ENCODE measurements around the gene ACSF3. TPM values are rescaled to one million over a fixed set of nuclear protein-coding genes. Genes with fewer than 3 reads are reported as not detected.

Gene ACSF3
- total RNA-seq, 4 donors from 2014 or later, result 29.9 to 48.0 (median 40.3) TPM

DNA sequence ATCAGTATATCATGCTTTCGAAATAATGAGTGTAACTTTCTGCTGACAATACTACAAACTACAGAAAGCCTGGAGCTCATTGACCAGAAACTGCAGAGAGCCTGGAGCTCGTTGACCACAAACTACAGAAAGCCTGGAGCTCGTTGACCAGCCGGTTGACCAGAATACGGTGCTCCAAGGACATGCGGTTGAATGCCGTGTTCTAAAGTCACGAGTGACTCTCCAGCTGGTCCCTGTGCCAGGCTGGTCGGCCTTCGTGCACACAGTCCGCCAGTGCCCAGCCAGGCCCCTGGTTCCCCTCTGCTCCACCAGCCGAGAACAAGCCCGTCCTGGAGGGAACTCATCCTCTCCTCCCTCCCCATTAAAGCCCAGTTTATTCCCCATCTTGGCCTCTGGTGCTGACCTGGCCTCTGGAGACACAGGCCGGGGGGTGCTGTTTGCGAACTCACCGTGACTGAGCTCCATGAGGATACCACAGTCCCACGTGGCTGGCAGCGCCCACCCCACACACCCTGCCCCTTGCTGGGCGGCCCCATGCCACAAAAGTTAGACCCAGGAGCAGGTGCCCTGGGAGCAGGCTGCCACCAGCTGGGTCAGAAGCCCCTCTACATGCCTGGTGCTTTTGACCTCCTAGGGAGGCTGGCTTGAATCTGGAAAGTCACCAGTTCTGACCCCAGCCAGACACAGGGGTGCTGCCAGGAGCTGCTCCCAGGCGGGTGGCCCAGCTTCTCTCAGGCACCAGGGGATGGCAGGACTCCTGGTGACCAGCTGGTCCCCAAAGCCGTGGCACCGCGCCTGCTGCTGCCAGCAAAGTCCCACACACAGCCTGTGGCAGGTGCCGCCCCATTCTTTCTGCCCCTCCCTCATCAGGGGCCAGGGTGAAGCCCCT, 62.4 kb downstream of the ACSF3 start:
- H3K9me3 ChIP-seq, result no peaks in the 10 kb centered on the region
- TF ChIP-seq, protein P1, sequence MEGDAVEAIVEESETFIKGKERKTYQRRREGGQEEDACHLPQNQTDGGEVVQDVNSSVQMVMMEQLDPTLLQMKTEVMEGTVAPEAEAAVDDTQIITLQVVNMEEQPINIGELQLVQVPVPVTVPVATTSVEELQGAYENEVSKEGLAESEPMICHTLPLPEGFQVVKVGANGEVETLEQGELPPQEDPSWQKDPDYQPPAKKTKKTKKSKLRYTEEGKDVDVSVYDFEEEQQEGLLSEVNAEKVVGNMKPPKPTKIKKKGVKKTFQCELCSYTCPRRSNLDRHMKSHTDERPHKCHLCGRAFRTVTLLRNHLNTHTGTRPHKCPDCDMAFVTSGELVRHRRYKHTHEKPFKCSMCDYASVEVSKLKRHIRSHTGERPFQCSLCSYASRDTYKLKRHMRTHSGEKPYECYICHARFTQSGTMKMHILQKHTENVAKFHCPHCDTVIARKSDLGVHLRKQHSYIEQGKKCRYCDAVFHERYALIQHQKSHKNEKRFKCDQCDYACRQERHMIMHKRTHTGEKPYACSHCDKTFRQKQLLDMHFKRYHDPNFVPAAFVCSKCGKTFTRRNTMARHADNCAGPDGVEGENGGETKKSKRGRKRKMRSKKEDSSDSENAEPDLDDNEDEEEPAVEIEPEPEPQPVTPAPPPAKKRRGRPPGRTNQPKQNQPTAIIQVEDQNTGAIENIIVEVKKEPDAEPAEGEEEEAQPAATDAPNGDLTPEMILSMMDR (IDR thresholded peaks at IDR 0.05), result no peak
- no peak for TF ChIP-seq EP300 (IDR thresholded peaks at IDR 0.05)
- no peak for DNase-seq (ENCODE audit: low spot score in 2 of 2)
- peak overlapping the region in 3 of 4 donors; percentile 41 to 81 (median 65) for H3K27ac ChIP-seq
- peaks cover 0 to 35% (median 16%) of the 10 kb centered on the region in 4 donors for H3K4me1 ChIP-seq
- H3K27me3 ChIP-seq, result no peaks in the 10 kb centered on the region
- no peak overlapping the region for H3K4me3 ChIP-seq
- WGBS, 2 donors, result 48 to 49% methylated on average over 17 to 24 of the region's 24 CpGs
- H3K36me3 ChIP-seq, result peaks cover 0 to 29% (median 0%) of the 10 kb centered on the region in 3 donors

DNA sequence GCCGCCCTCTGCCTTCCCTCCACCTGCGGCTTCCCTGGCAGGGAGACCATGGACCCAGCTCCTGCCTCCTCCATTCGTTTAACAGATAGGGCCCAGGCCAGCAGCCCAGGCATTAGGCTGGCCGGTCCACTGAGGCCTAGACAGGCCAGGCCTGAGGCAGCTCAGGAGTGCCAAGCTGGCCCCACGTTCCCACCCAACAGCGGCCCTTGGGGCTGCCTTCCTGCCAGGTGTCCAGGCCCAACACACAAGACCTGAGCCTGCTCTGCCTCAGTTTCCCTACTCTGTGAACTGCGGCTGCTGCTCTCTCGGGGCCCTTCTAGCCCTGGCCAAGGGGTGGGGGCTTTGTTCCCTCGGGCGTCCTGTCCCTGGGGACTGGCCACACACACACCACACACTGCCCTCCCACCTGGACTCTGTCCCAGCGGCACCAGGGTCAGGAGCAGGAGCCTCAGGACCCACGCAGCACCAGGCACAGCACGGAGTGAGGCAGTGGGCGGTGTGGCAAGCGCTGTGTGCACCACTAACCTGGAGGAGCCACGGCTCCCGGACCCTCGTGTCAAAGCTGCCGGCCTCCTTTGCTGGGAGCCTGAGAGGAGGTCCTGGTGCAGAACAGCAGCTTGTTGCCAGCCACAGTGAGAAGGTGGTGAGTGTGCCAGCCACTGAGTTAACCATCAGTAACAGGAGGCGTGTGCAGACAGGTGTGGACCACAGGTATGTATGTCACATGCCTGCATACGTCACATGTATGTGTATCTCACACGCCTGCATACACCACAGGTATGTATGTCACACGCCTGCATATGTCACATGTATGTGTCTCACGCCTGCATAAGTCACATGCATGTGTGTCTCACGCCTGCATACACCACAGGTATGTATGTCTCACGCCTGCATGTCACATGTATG, 63.3 kb downstream of the ACSF3 start:
- peaks cover 0 to 3% of the 10 kb centered on the region in 2 donors for H3K27me3 ChIP-seq
- no peak for DNase-seq (ENCODE audit: low spot score in 2 of 2)
- TF ChIP-seq POLR2A (IDR thresholded peaks at IDR 0.05) (no peak), EP300 (IDR thresholded peaks at IDR 0.05) (no peak)
- TF ChIP-seq, protein P1 (IDR thresholded peaks at IDR 0.05), result no peak
- no peaks in the 10 kb centered on the region for H3K9me3 ChIP-seq
- H3K4me1 ChIP-seq, result peaks cover 0 to 35% (median 16%) of the 10 kb centered on the region in 4 donors
- H3K36me3 ChIP-seq, result peaks cover 0 to 20% (median 0%) of the 10 kb centered on the region in 3 donors
- peak overlapping the region in 1 of 4 donors; percentile 81 for H3K27ac ChIP-seq
- WGBS, 2 donors, result 74 to 79% methylated on average over 18 to 23 of the region's 26 CpGs
- no peak overlapping the region for H3K4me3 ChIP-seq

DNA sequence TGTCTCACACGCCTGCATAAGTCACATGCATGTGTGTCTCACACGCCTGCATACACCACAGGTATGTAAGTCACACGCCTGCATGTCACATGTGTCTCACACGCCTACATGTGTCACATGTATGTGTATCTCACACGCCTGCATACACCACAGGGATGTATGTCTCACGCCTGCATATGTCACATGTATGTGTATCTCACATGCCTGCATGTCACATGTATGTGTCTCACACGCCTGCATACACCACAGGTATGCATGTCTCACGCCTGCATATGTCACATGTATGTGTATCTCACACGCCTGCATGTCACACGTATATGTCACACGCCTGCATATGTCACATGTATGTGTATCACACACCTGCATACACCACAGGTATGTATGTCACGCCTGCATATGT, 64.1 kb downstream of the ACSF3 start:
- WGBS, 2 donors, result 93 to 96% methylated on average over 12 of the region's 12 CpGs
- Histone ChIP-seq H3K36me3 (peaks cover 0 to 12% (median 0%) of the 10 kb centered on the region in 3 donors), H3K9me3 (no peaks in the 10 kb centered on the region), H3K27me3 (peaks cover 0 to 5% of the 10 kb centered on the region in 2 donors), H3K4me3 (no peak overlapping the region), H3K27ac (no peak overlapping the region), H3K4me1 (peaks cover 0 to 35% (median 16%) of the 10 kb centered on the region in 4 donors)
- TF ChIP-seq, protein P1 (IDR thresholded peaks at IDR 0.05), result no peak
- TF ChIP-seq EP300 (IDR thresholded peaks at IDR 0.05) (no peak), POLR2A (IDR thresholded peaks at IDR 0.05) (no peak)
- no peak for DNase-seq (ENCODE audit: low spot score in 2 of 2)

DNA sequence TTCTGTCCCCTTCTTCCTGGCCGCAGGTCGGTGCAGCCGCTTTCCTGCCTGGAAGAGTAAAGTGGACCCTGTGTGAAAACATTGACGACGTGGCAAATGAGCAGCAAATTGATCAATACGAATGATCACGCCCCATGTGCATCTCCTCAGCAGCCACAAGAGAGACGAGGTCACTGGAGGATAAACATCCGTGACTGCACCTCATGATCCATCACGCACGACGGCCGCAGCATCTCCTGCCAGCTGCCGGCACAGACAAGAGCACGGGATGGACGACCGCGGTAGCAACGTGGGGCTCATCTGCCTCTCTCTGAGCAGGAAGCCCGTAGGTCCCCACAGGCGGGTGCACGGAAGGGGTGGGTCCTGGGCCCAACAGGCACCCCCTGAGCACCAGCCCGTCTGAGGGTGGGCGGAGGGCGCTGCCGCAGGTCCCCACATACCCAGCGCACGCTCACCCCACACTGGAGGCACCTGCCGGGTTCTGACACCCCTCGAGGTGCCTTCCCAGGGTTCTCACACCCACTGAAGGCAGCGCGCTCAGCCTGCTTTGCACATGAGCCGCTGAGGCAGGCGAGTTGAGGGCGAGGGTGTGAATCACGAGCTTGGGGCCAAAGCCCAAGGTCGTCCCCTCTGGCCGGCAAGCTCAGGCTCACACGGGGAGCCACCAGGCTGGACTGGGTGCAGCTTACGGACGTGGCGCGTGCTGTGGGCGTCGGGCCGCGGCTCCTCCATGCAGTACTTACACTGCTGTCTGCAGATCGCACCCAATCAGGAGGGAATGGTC, 65.6 kb downstream of the ACSF3 start:
- Histone ChIP-seq H3K4me3 (no peak overlapping the region), H3K4me1 (peaks cover 0 to 34% (median 16%) of the 10 kb centered on the region in 4 donors), H3K36me3 (no peaks in the 10 kb centered on the region), H3K27ac (no peak overlapping the region), H3K27me3 (peaks cover 0 to 5% of the 10 kb centered on the region in 2 donors), H3K9me3 (no peaks in the 10 kb centered on the region)
- WGBS, 2 donors, result 86 to 91% methylated on average over 38 to 42 of the region's 48 CpGs
- no peak for TF ChIP-seq EP300 (IDR thresholded peaks at IDR 0.05)
- no peak for TF ChIP-seq POLR2A (IDR thresholded peaks at IDR 0.05)
- TF ChIP-seq, protein P1 (IDR thresholded peaks at IDR 0.05), result no peak
- no peak for DNase-seq (ENCODE audit: low spot score in 2 of 2)
